H1 (cell line): ENCODE data around the gene SLC11A1. TPM values are rescaled to one million over a fixed set of nuclear protein-coding genes. Genes with fewer than 3 reads are reported as not detected.

ENCODE experiments used
- ASH2L ChIP-seq: fragments of 200-600, 300-600 bp; sonication (generic); IDR thresholded peaks from one replicate; pipeline ENCODE4 v1.7.1; 2017; ENCODE audit warnings: low read length
- BACH1 ChIP-seq: IDR thresholded peaks from 2 replicates; pipeline ENCODE4 v1.6.1; 2012; ENCODE audit warnings: low read length, improper control_type of control experiment
- CEBPB ChIP-seq: IDR thresholded peaks from 2 replicates; pipeline ENCODE4 v1.6.1; 2012; ENCODE audit warnings: low read depth, low read length
- CREB1 ChIP-seq: IDR thresholded peaks from 2 replicates; pipeline ENCODE4 v1.6.1; 2012; ENCODE audit warnings: inconsistent platforms
- KDM4A ChIP-seq: IDR thresholded peaks from one replicate; pipeline ENCODE4 v1.7.1; 2012; ENCODE audit warnings: low read depth, mild to moderate bottlenecking, moderate library complexity, low read length, inconsistent platforms; ENCODE audit not compliant: severe bottlenecking
- POLR2A ChIP-seq, 2 experiments: IDR thresholded peaks; 1 replicate in 1 of 2; 2 replicates in 1 of 2; pipeline ENCODE4 v1.6.1; 2011; ENCODE audit warnings: low read depth in 2 of 2, low read length in 2 of 2, mild to moderate bottlenecking in 2 of 2; ENCODE audit errors: control extremely low read depth in 1 of 2
- RAD21 ChIP-seq, 2 experiments: IDR thresholded peaks in 1 of 2; conservative IDR thresholded peaks in 1 of 2; 2 replicates each; pipeline ENCODE4 v1.6.1; 2011; ENCODE audit warnings: low read depth in 2 of 2, low read length in 2 of 2, improper control_type of control experiment in 1 of 2, inconsistent platforms in 1 of 2, mild to moderate bottlenecking in 1 of 2, moderate library complexity in 1 of 2
- RBBP5 ChIP-seq: IDR thresholded peaks from 2 replicates; pipeline ENCODE4 v1.7.1; 2012; ENCODE audit warnings: low read depth, mild to moderate bottlenecking, inconsistent platforms, low read length, moderate library complexity, borderline replicate concordance
- SAP30 ChIP-seq: fragments of 300-600 bp; sonication (generic); IDR thresholded peaks from 2 replicates; pipeline ENCODE4 v1.7.1; 2012; ENCODE audit warnings: low read length, moderate library complexity, mild to moderate bottlenecking, inconsistent platforms; ENCODE audit not compliant: insufficient read depth, insufficient replicate concordance
- SRF ChIP-seq: IDR thresholded peaks from 2 replicates; pipeline ENCODE4 v1.6.1; 2011; ENCODE audit warnings: mild to moderate bottlenecking, low read depth, low read length, moderate library complexity
- TAF1 ChIP-seq: IDR thresholded peaks from 2 replicates; pipeline ENCODE4 v1.6.1; 2011; ENCODE audit warnings: mild to moderate bottlenecking, low read depth, low read length
- TAF7 ChIP-seq: optimal IDR thresholded peaks from 2 replicates; pipeline ENCODE3; 2011; ENCODE audit warnings: low read depth, mild to moderate bottlenecking, inconsistent platforms, low read length, moderate library complexity, borderline replicate concordance
- TBP ChIP-seq: IDR thresholded peaks from 2 replicates; pipeline ENCODE4 v1.6.1; 2011; ENCODE audit warnings: low read depth, low read length, improper control_type of control experiment
- polyA plus RNA-seq, 7 experiments: library from polyadenylated mRNA; depleted of rRNA in 3 of 7; stranded (reverse) in 5 of 7; unstranded in 2 of 7; fragments of >200 nt in 5 of 7; fragments of 200-250 nt in 2 of 7; gene quantifications; 1 replicate in 5 of 7; 2 replicates in 1 of 7; 4 replicates in 1 of 7; pipeline versions ENCODE4 v1.2.1 to v1.2.3, GENCODE V29; 2011 to 2013; ENCODE audit warnings: missing spikeins in 2 of 7, mixed read lengths in 2 of 7
- total RNA-seq: library from RNA; stranded (reverse); fragmentation: NEBNext Ultra II Directional; extraction: Animal tissue kit (Norgen Biotek cat#: 25700); gene quantifications from 2 replicates; pipeline ENCODE4 v1.2.1, GENCODE V29; 2021
- TF ChIP-seq, protein P1 (sequence below): IDR thresholded peaks from 2 replicates; pipeline ENCODE4 v1.6.1; 2012; ENCODE audit warnings: inconsistent platforms

The SLC11A1 gene
- total and polyA plus RNA-seq, 2 of the 8 experiments (the other 6 are each of a cell fraction or from before 2014, with no cell fraction given) = 0.20 to 0.43 TPM

DNA sequence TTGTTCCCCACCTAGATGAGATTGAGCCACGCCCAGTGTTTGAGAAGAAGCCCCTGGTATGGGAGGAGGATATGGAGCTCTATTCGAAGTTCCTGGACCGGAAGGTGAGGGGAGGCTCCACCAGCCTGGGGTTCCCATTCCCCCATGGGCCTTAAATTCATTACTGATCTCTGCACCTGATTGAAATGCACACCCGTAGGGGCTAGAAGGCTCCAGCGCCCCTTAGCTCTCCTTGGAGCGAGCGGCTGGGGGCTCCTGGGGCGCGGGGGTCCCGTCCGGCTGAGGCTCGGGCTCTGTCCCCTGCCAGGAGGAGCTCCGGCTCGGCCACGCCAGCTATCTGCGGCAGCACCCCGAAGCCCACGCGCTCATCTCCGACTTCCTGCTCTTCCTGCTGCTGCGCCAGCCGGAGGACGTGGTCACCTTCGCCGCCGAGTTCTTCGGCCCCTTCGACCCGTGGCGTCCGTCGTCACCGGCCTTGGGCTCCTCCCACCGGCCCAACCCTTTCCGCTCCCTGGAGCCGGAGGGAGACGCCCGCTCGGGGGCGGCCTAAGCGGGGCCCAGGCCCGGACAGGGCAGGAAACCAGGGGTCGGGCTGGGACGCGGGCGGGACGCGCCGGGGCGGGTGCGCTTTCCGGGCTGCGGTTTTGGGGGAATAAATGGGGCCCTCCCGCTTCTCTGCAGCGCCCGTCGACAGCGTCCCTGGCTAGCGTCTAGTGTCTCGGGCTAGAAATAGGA lies 14.5 kb upstream of the SLC11A1 start (continued):
- peak; percentile 67 for TF ChIP-seq TAF1
- no peak for TF ChIP-seq TAF7
- no peak for TF ChIP-seq CEBPB
- TF ChIP-seq, protein P1, sequence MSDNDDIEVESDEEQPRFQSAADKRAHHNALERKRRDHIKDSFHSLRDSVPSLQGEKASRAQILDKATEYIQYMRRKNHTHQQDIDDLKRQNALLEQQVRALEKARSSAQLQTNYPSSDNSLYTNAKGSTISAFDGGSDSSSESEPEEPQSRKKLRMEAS = peak; percentile 53
- no peak for TF ChIP-seq SAP30
- TF ChIP-seq KDM4A = peak; percentile 85
- peak; percentile 48; the same call in 1 of the 2 replicates for TF ChIP-seq TBP
- no peak for TF ChIP-seq BACH1
- TF ChIP-seq RBBP5 = 0 out of 2 replicates have a peak, but pooled peaks have one; percentile 48
- peak; percentile 61 for TF ChIP-seq CREB1
- TF ChIP-seq POLR2A (IDR thresholded peaks at IDR 0.05; ENCODE audit: control extremely low read depth in 1 of 2, low read depth in 2 of 2, low read length in 2 of 2) = peak in 1 of 2 experiments; percentile 75; a peak in 1 of 3 replicates
- TF ChIP-seq ASH2L = peak; percentile 80
- peak; percentile 3 to 12; a peak in 1 of 4 replicates for TF ChIP-seq RAD21 (IDR thresholded peaks at IDR 0.05 in 1 of 2, conservative IDR thresholded peaks at IDR 0.05 in 1 of 2; ENCODE audit: low read depth in 2 of 2, low read length in 2 of 2)
- no peak for TF ChIP-seq SRF
- TF ChIP-seq, all 59 proteins: peak for 15
